HG03045 (cell line): Measurements from ENCODE around the gene NUAK1.

Experiments
- ATAC-seq: cut with Tn5 transposase; IDR thresholded peaks from one replicate; pipeline ENCODE4 v1.9.1; 2021; ENCODE audit warnings: mild to moderate bottlenecking, moderate library complexity; ENCODE audit not compliant: unreplicated experiment

The NUAK1 gene

DNA sequence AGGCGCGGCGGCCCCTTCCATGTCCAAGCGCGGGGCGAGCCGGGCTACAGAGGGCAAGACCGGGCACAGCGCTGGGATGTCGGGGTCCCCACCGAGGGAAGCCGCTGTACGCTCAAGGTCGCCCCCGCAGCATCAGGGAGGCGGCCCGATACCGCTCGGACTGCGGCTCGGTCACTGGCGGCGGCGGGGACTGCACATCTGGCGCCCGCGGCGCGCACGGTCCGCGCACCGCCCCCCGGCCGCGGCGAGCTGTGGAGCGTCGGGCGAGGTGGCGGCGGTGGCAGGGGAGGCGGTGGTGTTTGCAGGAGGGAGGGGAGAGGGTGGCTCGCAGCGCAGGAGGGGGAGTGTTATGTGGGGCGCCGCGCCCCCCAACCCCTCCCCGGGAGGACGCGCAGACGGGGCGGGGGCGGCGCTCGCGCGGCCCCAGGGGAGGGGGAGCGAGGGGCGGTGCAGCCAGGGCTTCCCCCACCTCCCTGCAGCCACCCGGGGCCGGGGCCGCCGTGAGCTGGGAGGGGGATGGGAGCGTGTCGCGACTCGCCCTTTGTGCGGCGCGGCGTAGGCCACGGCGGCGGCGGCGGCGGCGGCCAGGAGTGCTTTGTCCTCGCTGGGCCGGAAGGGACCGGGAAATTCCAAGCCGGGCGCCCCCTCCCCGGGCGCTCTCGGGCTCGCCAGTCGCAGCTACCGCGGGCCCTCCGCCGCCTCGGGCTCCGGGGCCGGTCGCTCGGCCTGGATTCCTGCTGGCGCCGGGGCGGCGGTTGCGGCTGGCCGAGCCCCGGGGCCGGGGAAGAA, at the start of gene NUAK1:
NUAK1 (minus strand) TSS at position 322 of the 789 bp plus-strand sequence; CDS start at position 21, 301 bp downstream.
- no peak for ATAC-seq

DNA sequence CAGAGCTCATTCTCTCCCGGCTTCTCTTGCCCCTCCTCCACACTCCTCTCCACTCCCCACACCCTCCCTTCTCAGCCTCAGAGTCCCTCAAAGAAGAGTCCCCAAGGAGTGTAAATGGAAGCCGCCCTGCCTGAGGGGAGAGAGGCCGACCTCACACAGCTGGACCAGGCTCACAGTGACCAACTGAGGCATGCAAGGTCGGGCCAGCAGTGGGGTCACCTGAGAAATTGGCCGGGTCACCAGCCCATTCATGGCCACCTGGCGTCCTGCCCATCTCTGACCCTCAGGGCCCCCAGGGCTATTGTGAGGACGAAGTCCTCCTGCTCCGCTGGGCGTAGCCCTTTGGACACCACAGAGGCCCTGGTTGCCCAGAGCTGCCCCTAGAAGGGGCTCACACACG, 49.5 kb upstream of the NUAK1 start:
- ATAC-seq = no peak

DNA sequence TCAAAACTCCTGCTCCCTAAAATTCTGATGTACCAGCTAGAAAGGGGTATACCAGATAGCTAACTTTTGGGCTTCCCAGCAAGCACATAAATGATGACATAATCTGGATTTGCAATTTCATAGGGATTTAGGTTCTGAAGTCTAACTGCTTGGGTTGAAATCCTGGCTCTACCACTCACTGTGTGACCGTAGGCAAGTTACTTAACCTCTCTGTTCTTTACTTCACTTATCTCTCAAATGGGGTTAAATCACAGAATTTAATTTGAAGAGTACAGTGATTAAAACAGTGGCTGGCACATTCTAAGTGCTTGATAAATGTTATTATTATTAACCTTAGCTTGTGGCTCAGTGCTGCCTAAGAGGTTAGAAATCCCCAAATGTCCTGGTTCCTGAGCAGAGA, 49.1 kb upstream of the NUAK1 start:
- ATAC-seq = no peak

DNA sequence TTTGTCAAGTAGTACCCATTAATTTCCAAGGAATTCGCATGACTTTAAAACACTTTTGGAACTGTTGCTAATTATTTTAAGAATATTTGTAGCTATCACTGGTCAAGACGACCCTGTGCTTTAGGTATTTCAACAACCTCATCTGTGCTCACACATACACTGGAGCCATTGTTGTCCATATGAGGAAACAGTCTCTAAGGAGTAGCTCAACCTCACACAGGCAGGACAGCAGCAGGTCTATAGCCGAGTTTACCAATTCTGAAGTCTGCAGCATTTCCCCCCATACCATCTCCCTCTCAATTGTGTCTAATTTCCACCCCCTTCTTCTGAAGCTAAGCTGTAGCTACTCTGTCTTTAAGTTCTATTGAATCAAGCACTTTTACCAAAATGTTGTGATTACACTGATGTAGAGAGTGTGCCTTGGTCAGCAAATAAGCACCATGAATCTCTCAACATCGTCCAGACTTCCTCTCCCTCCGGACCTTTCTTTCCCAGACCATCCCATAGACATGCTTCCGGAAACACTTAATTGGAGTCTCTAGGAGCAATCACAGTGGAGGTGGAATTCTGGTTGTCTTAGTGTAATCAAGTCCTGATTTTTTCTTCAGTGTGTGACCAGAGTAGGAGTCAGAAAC, 48.5 kb upstream of the NUAK1 start:
- ATAC-seq = no peak

DNA sequence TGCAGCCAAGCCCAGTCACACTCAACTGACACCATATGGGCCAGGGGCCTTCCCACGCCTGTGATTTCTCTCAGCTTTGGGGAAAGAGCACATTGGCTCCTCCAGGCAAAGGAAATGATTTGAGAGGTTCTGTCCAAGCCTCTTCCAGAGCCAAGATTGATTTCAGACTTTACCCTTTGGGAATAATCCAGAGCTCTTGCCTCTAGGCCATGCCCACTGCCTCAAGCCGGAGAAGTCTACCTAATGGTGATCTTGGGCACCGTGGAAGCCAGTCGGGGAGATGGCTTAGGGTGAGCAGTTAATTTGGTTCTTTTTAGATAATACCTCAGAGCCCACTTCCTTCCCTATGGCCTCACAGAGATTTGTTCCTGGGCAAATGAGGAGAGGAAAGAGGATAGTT, 45.0 kb upstream of the NUAK1 start:
- ATAC-seq = no peak

DNA sequence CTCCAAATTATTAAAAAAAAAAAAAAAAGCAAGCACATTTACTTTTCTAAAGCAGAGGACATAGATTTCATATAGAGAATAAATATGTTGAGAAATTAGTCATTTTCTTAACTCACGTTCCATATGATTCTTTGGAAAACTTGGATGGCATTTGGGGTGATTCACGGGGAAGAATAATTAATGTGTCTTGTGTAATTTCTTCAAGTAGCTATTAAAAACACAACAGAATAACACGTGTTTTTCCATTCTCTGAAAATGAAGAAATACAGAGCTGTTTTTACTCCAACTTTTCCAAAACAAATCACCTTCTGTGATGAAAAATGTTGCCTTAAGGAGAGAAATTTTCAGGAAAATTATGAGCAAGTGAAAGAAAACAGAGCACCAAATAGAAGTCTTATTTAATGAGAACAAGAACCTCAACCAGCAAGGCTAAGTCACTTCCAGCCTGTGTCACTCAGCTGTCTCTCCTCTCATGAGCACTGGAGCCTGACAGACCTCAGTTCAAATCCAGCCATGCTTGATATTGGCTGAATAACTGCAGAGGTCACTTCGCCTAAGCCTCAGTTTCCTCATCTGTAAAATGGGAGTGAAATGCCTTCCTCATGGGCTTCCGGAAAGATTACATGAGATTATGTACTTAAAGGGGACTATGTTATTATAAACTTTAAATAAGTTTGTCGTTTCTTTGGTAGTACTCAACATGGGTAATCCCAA, 42.8 kb upstream of the NUAK1 start:
- ATAC-seq = no peak

DNA sequence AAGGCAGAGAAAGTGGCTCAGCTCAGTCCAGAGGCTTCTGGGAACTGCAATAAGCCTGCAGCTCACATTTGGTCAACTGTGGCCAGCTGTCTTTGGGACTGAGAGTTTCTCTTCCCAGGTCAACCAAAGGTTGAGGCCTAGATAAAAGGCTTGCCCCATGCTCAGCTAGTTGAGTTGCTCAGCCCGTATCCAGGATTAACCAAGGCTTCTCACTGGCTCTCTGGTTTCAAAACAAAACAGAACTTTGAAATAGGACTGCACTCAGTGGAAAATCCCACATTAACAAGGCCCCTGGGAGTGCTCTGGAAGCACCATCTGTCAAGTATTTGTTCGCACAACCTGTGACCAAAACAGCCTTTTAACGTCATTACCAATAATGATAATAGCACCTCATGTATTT, 40.3 kb upstream of the NUAK1 start:
- no peak for ATAC-seq

DNA sequence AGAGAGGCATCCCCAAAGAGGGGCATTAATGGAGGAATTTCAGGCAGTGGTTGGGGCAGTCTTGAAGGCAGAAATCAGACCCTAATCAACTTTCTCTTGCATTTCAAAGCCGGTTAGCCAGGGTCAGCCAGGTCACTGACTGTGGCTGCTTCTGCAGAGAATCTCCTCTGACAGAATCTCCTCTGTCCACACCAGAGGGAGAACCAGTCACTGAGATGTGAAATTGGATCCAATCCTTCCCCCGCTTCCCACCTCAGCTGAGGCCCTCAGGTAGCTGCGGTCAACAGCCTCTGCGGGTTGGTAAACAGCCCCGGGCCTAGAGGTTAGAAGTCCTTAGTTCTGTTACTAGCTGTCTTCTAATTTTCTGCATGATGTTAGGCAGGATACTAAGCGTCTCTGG, 39.8 kb upstream of the NUAK1 start:
- ATAC-seq = no peak

DNA sequence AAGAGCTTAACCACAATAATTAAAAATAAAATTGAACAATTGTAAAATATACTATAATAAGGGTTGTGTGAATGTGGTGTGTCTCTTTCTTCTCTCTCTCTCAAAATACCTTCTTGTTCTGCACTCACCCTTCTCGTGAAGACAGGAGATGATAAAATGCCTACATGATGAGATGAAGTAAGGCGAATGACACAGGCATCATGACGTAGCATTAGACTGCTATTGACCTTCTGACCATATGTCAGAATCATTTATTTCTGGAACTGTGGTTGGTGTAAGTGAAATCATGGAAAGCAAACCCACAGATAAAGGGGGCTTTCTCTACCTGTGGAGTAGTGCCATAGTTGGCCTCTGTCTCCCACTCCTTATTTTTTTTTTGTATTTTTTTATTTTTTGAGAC, 37.8 kb upstream of the NUAK1 start:
- ATAC-seq = no peak

DNA sequence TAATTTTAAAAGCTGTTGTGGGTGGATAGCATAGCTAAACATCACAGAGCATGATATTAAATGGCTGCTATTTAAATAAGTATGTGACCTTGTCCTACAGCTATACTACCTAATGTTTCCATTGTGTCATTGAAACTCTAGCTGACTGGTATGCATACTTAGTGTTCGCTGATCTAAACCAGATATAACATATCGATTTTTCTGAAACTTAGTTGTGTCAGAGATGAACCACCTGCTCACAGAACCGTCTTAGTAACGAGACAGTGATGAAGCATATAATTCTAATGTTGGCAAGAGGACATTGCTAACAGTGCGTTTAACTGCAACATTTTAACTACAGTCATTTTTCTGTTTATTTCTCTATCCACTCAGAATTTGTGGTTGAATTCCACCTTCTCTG, 36.1 kb upstream of the NUAK1 start:
- ATAC-seq = no peak

DNA sequence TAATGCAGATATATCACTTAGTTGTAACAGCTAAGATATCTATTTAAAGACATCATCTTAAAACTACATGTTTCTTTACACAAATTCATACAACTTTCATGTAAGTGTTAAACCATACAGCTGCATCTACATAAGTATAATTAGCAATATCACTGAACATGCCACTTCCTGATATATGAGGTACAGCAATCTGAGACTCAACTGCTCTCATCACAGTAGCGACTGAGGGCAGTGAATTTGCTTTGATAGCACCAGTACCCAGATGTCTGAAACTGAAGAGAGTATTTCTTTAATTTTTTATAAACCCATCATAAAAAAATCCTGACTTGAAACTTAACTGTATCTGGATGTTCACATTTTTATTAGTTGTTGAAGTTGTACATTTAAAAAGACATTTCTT, 34.7 kb upstream of the NUAK1 start:
- ATAC-seq = no peak

DNA sequence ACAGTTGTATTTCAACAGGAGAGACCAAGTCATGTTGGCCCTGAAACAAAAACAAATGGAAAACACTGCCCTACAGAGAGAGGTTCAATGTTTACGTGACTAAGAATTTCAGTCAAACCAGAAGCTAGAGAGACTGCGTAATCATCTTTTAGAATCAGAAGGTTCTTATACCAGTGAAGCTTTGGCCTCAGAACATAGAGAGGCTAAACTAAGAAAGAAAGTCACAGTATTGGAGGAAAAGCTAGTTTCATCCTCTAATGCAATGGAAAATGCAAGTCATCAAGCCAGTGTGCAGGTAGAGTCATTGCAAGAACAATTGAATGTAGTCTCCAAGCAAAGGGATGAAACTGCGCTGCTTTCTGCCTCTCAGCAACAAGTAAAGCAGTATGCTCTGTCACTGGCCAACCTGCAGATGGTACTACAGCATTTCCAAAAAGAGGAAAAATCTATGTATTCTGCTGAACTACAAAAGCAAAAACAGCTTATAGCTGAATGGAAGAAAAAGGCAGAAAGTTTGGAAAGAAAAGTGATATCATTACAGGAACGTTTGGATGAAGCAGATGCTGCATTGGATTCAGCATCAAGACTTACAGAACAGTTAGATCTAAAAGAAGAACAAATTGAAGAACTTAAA, 32.5 kb upstream of the NUAK1 start:
- ATAC-seq = no peak

DNA sequence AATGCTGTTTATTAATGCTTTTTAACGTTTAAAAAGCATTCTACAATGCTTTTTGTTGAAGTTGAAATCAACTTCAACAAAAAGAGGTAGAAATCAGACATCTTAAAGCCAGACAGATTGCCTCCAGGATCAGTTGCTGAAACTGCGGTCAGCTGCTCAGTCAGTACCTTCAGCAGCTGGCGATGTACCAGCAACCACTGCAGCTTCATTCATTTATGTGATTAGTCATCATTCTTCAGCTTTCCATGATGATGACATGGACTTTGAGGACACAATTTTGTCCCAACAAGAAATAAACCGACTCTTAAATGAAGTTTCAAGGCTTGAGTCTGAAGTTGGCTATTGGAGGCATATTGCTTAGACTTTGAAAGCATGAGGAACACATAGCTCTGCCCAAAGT, 31.5 kb upstream of the NUAK1 start:
- ATAC-seq = no peak

DNA sequence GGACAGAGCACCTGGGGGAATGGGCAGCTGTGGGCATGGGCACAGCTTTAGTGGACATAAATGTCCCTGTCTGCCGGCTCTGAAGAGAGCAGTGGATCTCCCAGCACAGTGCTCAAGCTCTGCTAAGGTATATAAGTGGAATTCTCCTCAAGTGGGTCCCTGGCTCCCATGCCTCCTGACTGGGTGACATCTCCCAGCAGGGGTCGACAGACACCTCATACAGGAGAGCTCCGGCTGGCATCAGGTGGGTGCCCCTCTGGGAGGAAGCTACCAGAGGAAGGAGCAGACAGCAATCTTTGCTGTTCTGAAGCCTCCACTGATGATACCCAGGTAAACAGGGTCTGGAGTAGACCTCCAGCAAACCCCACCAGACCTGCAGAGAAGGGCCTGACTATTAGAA, 25.0 kb upstream of the NUAK1 start:
- ATAC-seq = no peak

DNA sequence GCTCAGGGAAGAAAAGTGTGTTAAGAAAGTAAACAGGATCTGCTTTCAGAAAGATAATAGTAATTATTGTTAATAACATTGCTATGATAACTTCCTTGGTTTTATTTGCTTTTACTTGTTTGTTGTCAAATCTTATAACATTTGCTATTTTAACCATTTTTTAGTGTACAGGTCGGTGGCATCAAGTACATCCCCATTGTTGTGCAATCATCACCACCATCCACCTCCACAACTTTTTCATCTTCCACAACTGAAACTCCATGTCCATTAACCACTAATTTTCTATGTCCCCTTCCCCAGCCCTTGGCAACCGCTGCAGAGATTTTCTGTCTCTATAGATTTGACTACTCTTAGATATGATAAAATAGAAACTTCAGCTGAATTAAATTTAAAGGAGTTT, 22.7 kb upstream of the NUAK1 start:
- no peak for ATAC-seq

DNA sequence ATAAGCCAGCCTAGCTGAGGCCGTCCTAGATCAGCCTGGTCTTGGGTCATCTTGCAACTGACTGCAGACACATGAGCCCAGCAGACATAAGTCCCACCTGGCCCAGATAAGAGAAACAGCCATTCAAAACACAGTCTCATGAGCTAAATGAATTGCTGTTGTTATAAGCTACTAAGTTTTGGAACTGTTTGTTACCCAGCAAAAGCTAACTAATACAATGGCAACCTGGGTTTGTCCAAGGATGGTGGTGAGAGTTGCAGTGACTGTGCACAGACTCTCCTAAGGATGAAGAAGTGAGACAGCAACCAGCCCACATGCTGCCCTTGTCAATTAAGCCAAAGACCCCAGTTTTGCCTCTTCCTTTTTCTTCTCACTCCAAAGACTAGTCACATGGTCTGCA, 22.2 kb upstream of the NUAK1 start:
- ATAC-seq = no peak

DNA sequence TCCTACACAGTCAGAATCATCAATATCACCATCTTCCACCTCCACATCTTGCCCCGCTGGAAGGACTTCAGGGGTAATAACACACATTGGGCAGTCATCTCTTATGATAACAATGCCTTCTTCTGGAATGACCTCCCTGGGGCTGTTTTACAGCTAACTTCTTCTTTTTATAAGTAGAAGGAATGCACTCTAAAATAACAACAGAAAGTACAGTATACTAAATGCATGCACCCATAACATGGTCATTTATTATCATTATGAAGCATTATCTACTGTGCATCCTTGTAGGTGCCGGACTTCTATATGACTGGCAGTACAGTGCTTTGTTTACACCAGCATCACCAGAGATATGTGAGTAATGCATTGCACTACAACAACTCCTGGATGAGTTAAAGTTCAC, 19.0 kb upstream of the NUAK1 start:
- no peak for ATAC-seq

DNA sequence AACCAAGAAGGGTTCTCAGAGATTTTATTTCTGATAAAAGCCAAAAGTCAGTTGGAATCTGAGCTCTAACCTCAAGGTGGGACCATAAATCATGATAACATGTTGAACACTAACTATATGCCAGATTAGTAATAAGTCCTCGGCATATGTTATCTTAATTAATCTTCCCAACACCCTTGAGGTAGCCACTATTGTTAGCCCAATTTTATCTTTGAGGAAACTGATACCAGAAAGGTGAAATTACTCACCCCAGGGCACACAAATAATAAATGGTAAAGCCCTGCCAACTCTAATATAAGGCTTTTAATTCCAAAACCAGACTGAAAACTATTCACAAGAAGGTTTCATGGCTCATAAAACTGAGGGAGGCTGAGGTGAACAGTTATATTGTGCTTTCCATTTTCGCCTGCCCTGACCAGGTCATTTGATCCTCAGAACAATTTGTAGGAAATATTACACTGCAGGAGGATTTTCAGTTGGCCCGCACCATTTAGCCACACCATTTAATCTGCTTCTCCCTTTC, 16.1 kb upstream of the NUAK1 start:
- no peak for ATAC-seq

DNA sequence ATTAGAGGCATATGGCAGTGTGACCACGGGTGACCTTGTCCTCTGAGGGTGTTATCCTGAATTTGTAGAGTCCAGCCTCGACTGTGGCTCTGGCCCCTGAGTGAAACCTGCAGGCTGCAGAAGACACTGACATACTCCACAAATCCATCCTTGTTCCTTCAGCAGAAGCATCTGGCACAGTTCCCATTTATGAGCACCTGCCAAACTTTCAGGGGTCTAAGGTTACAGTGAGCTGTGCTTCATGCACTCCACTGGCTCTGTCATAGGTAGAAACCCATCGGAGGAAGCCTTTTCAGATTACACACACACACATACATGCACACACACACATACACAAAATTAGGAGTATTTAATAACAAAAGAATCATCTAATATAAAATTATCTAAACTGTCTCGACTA, 13.6 kb upstream of the NUAK1 start:
- no peak for ATAC-seq

DNA sequence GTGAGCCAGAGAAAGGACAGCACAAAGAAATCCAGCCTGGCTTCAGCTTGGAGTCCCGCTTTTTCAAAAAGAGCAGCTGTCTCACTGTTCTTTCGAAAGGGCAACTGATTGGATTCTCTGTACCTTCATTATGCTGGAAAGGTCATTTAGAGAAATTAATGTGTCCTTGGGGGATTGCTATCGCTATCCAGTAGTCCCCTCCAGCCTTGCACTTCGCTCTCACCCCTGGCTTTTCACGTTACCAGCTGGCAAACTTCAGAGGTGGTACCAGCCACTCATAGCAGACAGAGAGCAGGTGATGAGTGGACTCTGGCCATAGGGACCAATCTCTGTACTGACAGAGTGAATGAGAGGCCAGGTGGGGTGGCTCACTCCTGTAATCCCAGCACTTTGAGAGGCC, 11.8 kb upstream of the NUAK1 start:
- ATAC-seq = no peak

DNA sequence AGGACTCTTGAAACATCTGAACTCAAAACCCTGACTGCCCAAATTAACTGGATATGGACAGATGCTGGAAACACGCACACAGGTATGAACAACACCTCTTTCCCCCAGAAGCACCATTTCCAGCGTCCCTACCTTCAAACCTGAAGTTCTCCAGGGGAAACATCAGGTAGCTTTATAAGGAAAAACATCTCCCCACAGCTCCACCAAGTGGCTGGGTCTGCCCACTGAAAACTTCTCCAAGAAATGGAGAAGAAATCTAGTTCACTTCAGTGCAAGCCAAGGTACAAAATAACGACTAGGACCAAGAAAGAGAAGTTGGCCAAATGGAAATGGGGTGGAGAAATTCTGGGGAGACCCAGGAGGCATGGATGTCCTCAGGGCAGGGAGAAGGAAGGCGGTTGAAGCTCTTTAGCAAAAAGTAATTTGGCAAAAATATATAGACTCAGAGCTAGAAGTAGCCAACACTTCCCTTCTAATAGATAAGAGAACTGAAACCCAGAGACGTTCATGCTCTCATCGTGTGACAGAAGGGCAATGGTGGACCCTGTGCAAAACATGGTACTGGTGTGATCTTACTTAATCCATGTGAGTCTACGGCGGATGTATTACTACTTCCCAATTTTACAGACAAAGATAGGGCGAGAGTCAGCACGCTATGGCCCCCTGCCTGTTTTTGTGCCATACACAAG, 10.5 kb upstream of the NUAK1 start:
- no peak for ATAC-seq
